Glutamatergic neuron (in vitro differentiated cells): ENCODE measurements around the gene LEFTY1. TPM values are rescaled to one million over a fixed set of nuclear protein-coding genes. Genes with fewer than 3 reads are reported as not detected.
A peak's percentile ranks its signal among the peaks of the same experiment; 100 is the strongest.
"Not testable (repeated sequence)": the region's sequence is repeated elsewhere in the genome, so short reads cannot be mapped to it uniquely, and the experiment has no call there.

Experiments
- DNase-seq: peaks from one replicate; pipeline ENCODE4 v3.0.0; 2022
- H3K27ac Mint-ChIP-seq: one replicate; pipeline ENCODE4 v1.8.0; 2020; ENCODE audit warnings: mild to moderate bottlenecking, mixed read lengths, inconsistent platforms; ENCODE audit not compliant: unreplicated experiment
- H3K27me3 Mint-ChIP-seq: one replicate; pipeline ENCODE4 v1.8.0; 2020; ENCODE audit warnings: mild to moderate bottlenecking, moderate library complexity, mixed read lengths, inconsistent platforms; ENCODE audit not compliant: unreplicated experiment
- H3K36me3 Mint-ChIP-seq: one replicate; pipeline ENCODE4 v1.8.0; 2020; ENCODE audit warnings: mild to moderate bottlenecking, mixed read lengths, inconsistent platforms; ENCODE audit not compliant: unreplicated experiment
- H3K4me1 Mint-ChIP-seq: one replicate; pipeline ENCODE4 v1.8.0; 2020; ENCODE audit warnings: mild to moderate bottlenecking, low read depth, mixed read lengths, inconsistent platforms; ENCODE audit not compliant: unreplicated experiment
- H3K4me3 Mint-ChIP-seq: one replicate; pipeline ENCODE4 v1.8.0; 2020; ENCODE audit warnings: mild to moderate bottlenecking, mixed read lengths, inconsistent platforms; ENCODE audit not compliant: unreplicated experiment
- H3K9me3 Mint-ChIP-seq: one replicate; pipeline ENCODE4 v1.8.0; 2020; ENCODE audit warnings: mild to moderate bottlenecking, moderate library complexity, mixed read lengths, inconsistent platforms; ENCODE audit not compliant: unreplicated experiment
- microRNA-seq: library from miRNA; unstranded; fragments of <30 nt; microRNA quantifications from one replicate; pipeline ENCODE4, GENCODE V29; 2020; ENCODE audit not compliant: unreplicated experiment
- total RNA-seq: library from RNA; stranded (reverse); fragmentation: NEBNext Ultra II Directional; extraction: Animal tissue kit (Norgen Biotek cat#: 25700); gene quantifications from one replicate; pipeline ENCODE4 v1.2.1, GENCODE V29; 2021; ENCODE audit not compliant: unreplicated experiment
- TF ChIP-seq, protein P1 (sequence below): fragments of 200-600 bp; sonication (generic); IDR thresholded peaks from one replicate; pipeline ENCODE4 v1.5.0; 2021; ENCODE audit not compliant: partially characterized antibody, unreplicated experiment

LEFTY1 gene
- total RNA-seq, 1 donor from 2014 or later, result 2.3 TPM

DNA sequence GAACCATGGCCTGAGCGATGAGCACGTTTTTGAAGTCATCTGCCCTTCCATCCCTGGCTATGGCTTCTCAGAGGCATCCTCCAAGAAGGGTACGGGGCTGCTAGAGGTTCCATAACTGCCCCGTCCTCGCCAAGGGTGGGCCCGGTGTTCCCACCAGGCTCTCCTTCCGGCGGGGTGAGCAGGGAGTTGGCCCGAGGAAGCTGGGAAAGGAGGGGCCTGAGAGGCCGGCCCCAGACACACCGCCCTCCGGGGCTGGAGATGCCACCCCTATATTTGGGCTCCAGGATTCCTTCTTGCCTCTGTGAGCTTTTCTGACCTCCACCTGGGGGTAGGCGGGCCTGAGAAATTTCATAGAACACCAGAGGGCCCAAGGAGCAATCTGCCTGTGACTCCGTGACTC lies 50.2 kb downstream of the LEFTY1 start:
- TF ChIP-seq, protein P1, sequence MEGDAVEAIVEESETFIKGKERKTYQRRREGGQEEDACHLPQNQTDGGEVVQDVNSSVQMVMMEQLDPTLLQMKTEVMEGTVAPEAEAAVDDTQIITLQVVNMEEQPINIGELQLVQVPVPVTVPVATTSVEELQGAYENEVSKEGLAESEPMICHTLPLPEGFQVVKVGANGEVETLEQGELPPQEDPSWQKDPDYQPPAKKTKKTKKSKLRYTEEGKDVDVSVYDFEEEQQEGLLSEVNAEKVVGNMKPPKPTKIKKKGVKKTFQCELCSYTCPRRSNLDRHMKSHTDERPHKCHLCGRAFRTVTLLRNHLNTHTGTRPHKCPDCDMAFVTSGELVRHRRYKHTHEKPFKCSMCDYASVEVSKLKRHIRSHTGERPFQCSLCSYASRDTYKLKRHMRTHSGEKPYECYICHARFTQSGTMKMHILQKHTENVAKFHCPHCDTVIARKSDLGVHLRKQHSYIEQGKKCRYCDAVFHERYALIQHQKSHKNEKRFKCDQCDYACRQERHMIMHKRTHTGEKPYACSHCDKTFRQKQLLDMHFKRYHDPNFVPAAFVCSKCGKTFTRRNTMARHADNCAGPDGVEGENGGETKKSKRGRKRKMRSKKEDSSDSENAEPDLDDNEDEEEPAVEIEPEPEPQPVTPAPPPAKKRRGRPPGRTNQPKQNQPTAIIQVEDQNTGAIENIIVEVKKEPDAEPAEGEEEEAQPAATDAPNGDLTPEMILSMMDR, result no peak
- Mint-ChIP-seq H3K36me3 (no peaks in the 10 kb centered on the region), H3K27ac (no peak overlapping the region), H3K4me1 (peaks cover 2% of the 10 kb centered on the region), H3K27me3 (peaks cover 3% of the 10 kb centered on the region), H3K9me3 (peaks cover 3% of the 10 kb centered on the region), H3K4me3 (no peak overlapping the region)
- no peak for DNase-seq

DNA sequence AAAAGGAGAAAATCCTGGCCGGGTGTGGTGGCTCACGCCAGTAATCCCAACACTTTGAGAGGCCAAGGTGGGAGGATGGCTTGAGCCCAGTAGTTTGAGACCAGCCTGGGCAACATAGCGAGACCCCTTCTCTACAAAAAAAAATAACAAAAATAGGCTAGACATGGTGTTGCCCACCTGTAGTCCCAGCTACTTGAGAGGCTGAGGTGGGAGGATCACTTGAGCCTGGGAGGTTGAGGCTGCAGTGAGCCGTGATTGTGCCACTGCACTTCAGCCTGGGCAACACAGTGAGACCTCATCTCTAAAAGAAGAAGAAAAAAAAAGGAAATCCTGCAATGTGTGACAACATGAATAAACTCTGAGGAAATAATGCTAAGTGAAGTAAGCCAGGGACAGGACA lies 52.6 kb downstream of the LEFTY1 start:
- not testable (repeated sequence) for H3K27me3 Mint-ChIP-seq, H3K27ac Mint-ChIP-seq, DNase-seq, H3K9me3 Mint-ChIP-seq, H3K36me3 Mint-ChIP-seq, H3K4me3 Mint-ChIP-seq, H3K4me1 Mint-ChIP-seq

Small RNAs within 50 kb of the gene (microRNA-seq; reads per million reads assigned to microRNA genes)
- 7.4 reads per million, percentile 41 among the genes with 10 or more reads in this experiment for gene MIR6741

Other genes with a start within 250 kb of the LEFTY1 start
- gene ENAH, start 236.0 kb downstream of the LEFTY1 start, total RNA-seq, result 265 TPM
- 364 TPM for gene SRP9, start 111.3 kb downstream of the LEFTY1 start, total RNA-seq
- 60.4 TPM for gene EPHX1, start 79.0 kb downstream of the LEFTY1 start, total RNA-seq
- 1.1 TPM for gene TMEM63A, start 6.8 kb downstream of the LEFTY1 start, total RNA-seq
- 36.6 TPM for gene PYCR2, start 35.1 kb upstream of the LEFTY1 start, total RNA-seq
- gene LEFTY2, start 52.1 kb upstream of the LEFTY1 start, total RNA-seq, result 5.0 TPM
- gene SDE2, start 110.2 kb upstream of the LEFTY1 start, total RNA-seq, result 19.6 TPM
- 1,150 TPM for gene H3-3A, start 173.6 kb upstream of the LEFTY1 start, total RNA-seq